ENCODE data around the gene PHF12.

DNA sequence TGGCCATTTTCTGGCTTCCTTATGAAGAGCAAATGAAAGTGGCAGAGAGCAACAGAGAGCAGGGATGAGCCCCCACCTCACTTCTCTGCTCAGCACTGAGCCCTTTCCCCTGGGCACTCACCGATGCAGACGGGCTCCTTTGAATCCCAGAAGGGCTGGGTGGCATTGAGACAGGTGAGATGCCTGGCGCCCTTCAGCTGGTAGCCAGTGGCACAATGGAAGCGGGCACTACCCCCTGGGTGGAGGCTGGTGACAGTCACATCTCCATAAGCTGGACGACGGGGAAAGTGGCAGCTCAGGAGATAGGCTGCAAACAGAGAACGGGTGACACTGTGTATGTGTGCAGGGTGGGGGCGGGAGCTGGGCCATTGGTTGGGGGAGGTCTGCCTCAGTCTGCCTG is 12.5 kb upstream of the PHF12 start:
- TF ChIP-seq POLR2A (IDR thresholded peaks at IDR 0.05; ENCODE audit: low read depth, low read length) (no peak), POLR2AphosphoS5 (IDR thresholded peaks at IDR 0.05; ENCODE audit: low read depth, low read length) (no peak), PAX5 (IDR thresholded peaks at IDR 0.05; ENCODE audit: insufficient read depth, low read length, severe bottlenecking) (no peak), TAF1 (IDR thresholded peaks at IDR 0.05; ENCODE audit: low read depth, low read length) (no peak)
